ENCODE measurements around the gene CLDN25.
A peak's percentile ranks its signal among the peaks of the same experiment; 100 is the strongest.
"Not testable (repeated sequence)": the region's sequence is repeated elsewhere in the genome, so short reads cannot be mapped to it uniquely, and the experiment has no call there.

Gene CLDN25

DNA sequence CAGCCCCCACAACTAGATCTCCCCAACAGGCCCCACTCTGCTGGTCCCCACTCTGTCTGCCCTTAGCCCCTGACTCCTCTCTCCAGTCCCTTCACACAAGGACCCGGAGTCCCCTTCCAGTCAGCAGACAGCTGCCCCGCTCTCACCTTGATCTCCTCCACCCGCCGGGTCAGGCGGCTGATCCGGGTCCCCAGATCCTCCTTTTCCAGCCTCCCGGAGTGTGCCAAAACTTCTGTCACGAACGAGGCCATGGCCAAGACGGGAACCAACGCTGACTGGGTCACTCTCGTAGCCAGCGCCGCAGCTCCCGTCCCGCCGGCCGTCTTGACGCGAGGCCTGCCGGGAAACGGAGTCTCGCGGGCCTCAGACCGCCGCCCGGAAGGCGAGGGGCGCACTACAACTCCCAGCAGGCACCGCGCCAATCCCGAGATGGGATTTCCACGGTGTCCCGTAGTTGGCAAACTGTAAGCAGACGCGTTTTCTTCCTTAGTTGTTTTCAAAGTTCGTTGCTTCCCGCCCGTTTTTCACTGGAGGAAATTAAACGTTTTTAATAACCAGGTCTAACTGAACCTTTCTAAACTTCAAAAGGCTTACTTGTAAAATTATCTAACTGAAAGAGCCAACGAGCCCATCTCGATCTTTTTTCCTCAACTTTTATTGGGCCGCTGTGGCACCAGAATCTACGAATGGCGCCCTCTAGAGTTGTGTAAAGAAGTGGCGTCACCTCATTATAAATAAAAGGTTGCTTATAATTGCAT is 6.0 kb upstream of the CLDN25 start, which contains the start of gene ZW10:
Gene ZW10, minus strand, starts transcription at position 277 of the 758 bp plus-strand sequence. Its CDS starts 26 bp downstream, at position 251.
- H3K9me3 ChIP-seq (ENCODE audit: control insufficient read depth, insufficient read depth, low read length), result no peaks in the 10 kb centered on the region
- no peaks in the 10 kb centered on the region for H3K27me3 ChIP-seq (ENCODE audit: control insufficient read depth, insufficient read depth, low read length)
- no peak within 1 kb of the TSS for H3K27ac ChIP-seq (ENCODE audit: low read length)
- peak; percentile 97 for DNase-seq (ENCODE audit: low read depth, low spot score)
- no peaks in the 10 kb centered on the region for H3K4me1 ChIP-seq (ENCODE audit: control insufficient read depth, insufficient read depth, low read length)
- peak within 1 kb of the TSS; percentile 55 for H3K4me3 ChIP-seq (ENCODE audit: low read length)
- WGBS (ENCODE audit: insufficient coverage, insufficient read length), result no CpG with 5 or more reads among the region's 46 CpGs
- no peaks in the 10 kb centered on the region for H3K36me3 ChIP-seq (ENCODE audit: control insufficient read depth, insufficient read depth, low read length)

DNA sequence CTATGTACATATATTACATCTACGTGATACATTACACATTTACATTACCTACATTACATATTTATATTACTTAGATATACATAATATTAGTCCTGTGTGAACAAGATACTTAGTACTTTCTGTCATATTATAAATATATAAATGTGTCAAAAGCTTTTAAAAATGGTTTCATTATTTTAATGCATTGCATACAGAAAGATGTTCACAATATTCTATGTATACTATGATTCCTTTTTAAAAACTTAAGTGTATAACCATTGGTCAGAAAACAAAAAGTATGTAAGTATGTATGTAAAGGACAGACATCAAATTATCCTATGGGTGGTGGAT is 5.5 kb upstream of the CLDN25 start:
- Histone ChIP-seq H3K4me3 (ENCODE audit: low read length) (no peak overlapping the region; the same call in 1 of the 2 replicates), H3K36me3 (ENCODE audit: control insufficient read depth, insufficient read depth, low read length) (no peaks in the 10 kb centered on the region), H3K27me3 (ENCODE audit: control insufficient read depth, insufficient read depth, low read length) (no peaks in the 10 kb centered on the region), H3K27ac (ENCODE audit: low read length) (no peak overlapping the region), H3K9me3 (ENCODE audit: control insufficient read depth, insufficient read depth, low read length) (no peaks in the 10 kb centered on the region), H3K4me1 (ENCODE audit: control insufficient read depth, insufficient read depth, low read length) (no peaks in the 10 kb centered on the region)
- DNase-seq (ENCODE audit: low read depth, low spot score), result no peak
- WGBS (ENCODE audit: insufficient coverage, insufficient read length), result no CpG with 5 or more reads among the region's 1 CpG

- Histone ChIP-seq H3K4me1 (ENCODE audit: control insufficient read depth, insufficient read depth, low read length) (no peaks in the 10 kb centered on the region), H3K27ac (ENCODE audit: low read length) (no peak overlapping the region), H3K27me3 (ENCODE audit: control insufficient read depth, insufficient read depth, low read length) (no peaks in the 10 kb centered on the region), H3K36me3 (ENCODE audit: control insufficient read depth, insufficient read depth, low read length) (no peaks in the 10 kb centered on the region), H3K9me3 (ENCODE audit: control insufficient read depth, insufficient read depth, low read length) (no peaks in the 10 kb centered on the region), H3K4me3 (ENCODE audit: low read length) (no peak overlapping the region)
- no peak for DNase-seq (ENCODE audit: low read depth, low spot score)
- WGBS (ENCODE audit: insufficient coverage, insufficient read length), result 100% methylated on average over 1 of the region's 11 CpGs
Measured at GRCh38 chr11:113778111-113778910, 1.3 kb upstream of the CLDN25 start.

GRCh38 chr11:113781682-113782081 is 2.1 kb downstream of the CLDN25 start:
- DNase-seq (ENCODE audit: low read depth, low spot score), result no peak
- no peak overlapping the region for H3K4me3 ChIP-seq (ENCODE audit: low read length)
- H3K36me3 ChIP-seq (ENCODE audit: control insufficient read depth, insufficient read depth, low read length), result no peaks in the 10 kb centered on the region
- WGBS (ENCODE audit: insufficient coverage, insufficient read length), result no CpG with 5 or more reads among the region's 5 CpGs
- H3K27me3 ChIP-seq (ENCODE audit: control insufficient read depth, insufficient read depth, low read length), result no peaks in the 10 kb centered on the region
- no peaks in the 10 kb centered on the region for H3K4me1 ChIP-seq (ENCODE audit: control insufficient read depth, insufficient read depth, low read length)
- no peaks in the 10 kb centered on the region for H3K9me3 ChIP-seq (ENCODE audit: control insufficient read depth, insufficient read depth, low read length)
- no peak overlapping the region for H3K27ac ChIP-seq (ENCODE audit: low read length)

DNA sequence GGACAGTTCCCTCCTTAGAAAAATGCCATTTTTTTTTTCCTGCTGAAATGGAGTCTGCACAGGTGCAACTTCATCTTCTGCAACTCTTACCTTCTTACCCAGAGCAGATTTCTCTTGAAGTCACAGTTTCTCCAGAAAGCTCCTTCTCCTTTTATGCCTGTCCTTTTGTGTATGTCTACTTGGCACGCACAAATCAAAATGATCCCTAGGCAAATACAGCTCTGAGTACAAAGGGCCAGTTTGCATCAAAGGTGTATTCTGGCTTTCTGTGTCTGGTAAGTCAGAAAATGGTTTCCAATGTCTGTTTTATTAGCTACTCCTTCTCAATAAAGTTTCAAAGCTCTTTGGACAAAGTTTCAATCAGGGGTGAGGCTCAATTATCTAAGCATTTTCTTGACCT is 2.5 kb downstream of the CLDN25 start:
- Histone ChIP-seq H3K4me1 (ENCODE audit: control insufficient read depth, insufficient read depth, low read length) (no peaks in the 10 kb centered on the region), H3K9me3 (ENCODE audit: control insufficient read depth, insufficient read depth, low read length) (no peaks in the 10 kb centered on the region), H3K4me3 (ENCODE audit: low read length) (no peak overlapping the region), H3K27me3 (ENCODE audit: control insufficient read depth, insufficient read depth, low read length) (no peaks in the 10 kb centered on the region), H3K36me3 (ENCODE audit: control insufficient read depth, insufficient read depth, low read length) (no peaks in the 10 kb centered on the region), H3K27ac (ENCODE audit: low read length) (no peak overlapping the region)
- WGBS (ENCODE audit: insufficient coverage, insufficient read length), result no CpG with 5 or more reads among the region's 1 CpG
- DNase-seq (ENCODE audit: low read depth, low spot score), result no peak

DNA sequence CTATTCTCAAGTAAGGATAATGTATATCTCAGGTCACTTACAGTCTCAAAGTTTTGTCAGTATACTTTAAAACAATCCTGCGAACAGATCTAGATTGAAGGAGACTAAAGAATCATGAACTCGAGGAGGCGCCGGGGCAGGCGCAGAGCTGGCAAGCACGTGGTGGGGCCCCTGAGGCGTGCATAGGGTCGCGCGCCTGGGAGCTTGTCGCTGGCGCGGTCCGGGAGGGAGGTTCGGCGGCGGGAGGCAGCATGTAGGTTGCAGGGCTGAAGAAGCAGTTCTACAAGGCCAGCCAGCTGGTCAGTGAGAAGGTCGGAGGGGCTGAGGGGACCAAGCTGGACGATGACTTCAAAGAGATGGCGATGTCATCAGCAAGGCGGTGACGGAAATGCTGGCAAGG is 9.4 kb downstream of the CLDN25 start:
- not testable (repeated sequence) for H3K36me3 ChIP-seq (ENCODE audit: control insufficient read depth, insufficient read depth, low read length); H3K4me1 ChIP-seq (ENCODE audit: control insufficient read depth, insufficient read depth, low read length); DNase-seq (ENCODE audit: low read depth, low spot score); H3K27ac ChIP-seq (ENCODE audit: low read length); H3K4me3 ChIP-seq (ENCODE audit: low read length); H3K27me3 ChIP-seq (ENCODE audit: control insufficient read depth, insufficient read depth, low read length); H3K9me3 ChIP-seq (ENCODE audit: control insufficient read depth, insufficient read depth, low read length)
- no CpG with 5 or more reads among the region's 22 CpGs for WGBS (ENCODE audit: insufficient coverage, insufficient read length)

GRCh38 chr11:113789675-113790320 is 10.2 kb downstream of the CLDN25 start:
- no CpG with 5 or more reads among the region's 35 CpGs for WGBS (ENCODE audit: insufficient coverage, insufficient read length)

GRCh38 chr11:113796663-113797259 is 17.2 kb downstream of the CLDN25 start:
- H3K4me3 ChIP-seq (ENCODE audit: low read length), result no peak overlapping the region
- DNase-seq (ENCODE audit: low read depth, low spot score), result no peak
- no peaks in the 10 kb centered on the region for H3K9me3 ChIP-seq (ENCODE audit: control insufficient read depth, insufficient read depth, low read length)
- no peak overlapping the region for H3K27ac ChIP-seq (ENCODE audit: low read length)
- peaks cover 12% of the 10 kb centered on the region; the same call in 1 of the 2 replicates for H3K36me3 ChIP-seq (ENCODE audit: control insufficient read depth, insufficient read depth, low read length)
- H3K27me3 ChIP-seq (ENCODE audit: control insufficient read depth, insufficient read depth, low read length), result no peaks in the 10 kb centered on the region
- no CpG with 5 or more reads among the region's 3 CpGs for WGBS (ENCODE audit: insufficient coverage, insufficient read length)
- H3K4me1 ChIP-seq (ENCODE audit: control insufficient read depth, insufficient read depth, low read length), result no peaks in the 10 kb centered on the region

More at GRCh38 chr11:113789675-113790320, 10.2 kb downstream of the CLDN25 start:
- Histone ChIP-seq H3K4me1 (ENCODE audit: control insufficient read depth, insufficient read depth, low read length) (no peaks in the 10 kb centered on the region), H3K36me3 (ENCODE audit: control insufficient read depth, insufficient read depth, low read length) (no peaks in the 10 kb centered on the region), H3K4me3 (ENCODE audit: low read length) (no peak overlapping the region), H3K9me3 (ENCODE audit: control insufficient read depth, insufficient read depth, low read length) (no peaks in the 10 kb centered on the region), H3K27ac (ENCODE audit: low read length) (no peak overlapping the region), H3K27me3 (ENCODE audit: control insufficient read depth, insufficient read depth, low read length) (no peaks in the 10 kb centered on the region)
- no peak for DNase-seq (ENCODE audit: low read depth, low spot score)

DNA sequence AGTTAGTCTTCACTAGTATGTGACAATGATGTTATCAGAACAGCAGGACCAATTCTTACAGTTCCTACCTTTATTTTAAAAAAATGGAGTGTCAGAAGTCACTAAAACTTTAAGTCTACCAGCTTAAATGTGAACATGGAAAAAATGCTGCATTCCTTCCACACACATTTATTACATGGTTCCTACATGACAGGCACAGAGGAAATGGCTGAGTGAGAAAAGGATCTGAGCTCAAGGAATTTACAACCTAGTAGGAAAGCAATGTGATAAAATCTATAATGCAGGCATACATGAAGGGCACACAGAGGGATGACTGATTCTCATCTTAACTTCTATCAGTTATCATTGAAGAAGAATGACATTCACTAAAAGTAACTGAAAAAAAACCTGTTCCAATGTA is 23.0 kb downstream of the CLDN25 start:
- DNase-seq (ENCODE audit: low read depth, low spot score), result no peak
- no peak overlapping the region for H3K4me3 ChIP-seq (ENCODE audit: low read length)
- H3K27ac ChIP-seq (ENCODE audit: low read length), result no peak overlapping the region
- no peaks in the 10 kb centered on the region for H3K27me3 ChIP-seq (ENCODE audit: control insufficient read depth, insufficient read depth, low read length)
- H3K4me1 ChIP-seq (ENCODE audit: control insufficient read depth, insufficient read depth, low read length), result no peaks in the 10 kb centered on the region
- H3K9me3 ChIP-seq (ENCODE audit: control insufficient read depth, insufficient read depth, low read length), result no peaks in the 10 kb centered on the region
- H3K36me3 ChIP-seq (ENCODE audit: control insufficient read depth, insufficient read depth, low read length), result peaks cover 37% of the 10 kb centered on the region; the same call in 1 of the 2 replicates

DNA sequence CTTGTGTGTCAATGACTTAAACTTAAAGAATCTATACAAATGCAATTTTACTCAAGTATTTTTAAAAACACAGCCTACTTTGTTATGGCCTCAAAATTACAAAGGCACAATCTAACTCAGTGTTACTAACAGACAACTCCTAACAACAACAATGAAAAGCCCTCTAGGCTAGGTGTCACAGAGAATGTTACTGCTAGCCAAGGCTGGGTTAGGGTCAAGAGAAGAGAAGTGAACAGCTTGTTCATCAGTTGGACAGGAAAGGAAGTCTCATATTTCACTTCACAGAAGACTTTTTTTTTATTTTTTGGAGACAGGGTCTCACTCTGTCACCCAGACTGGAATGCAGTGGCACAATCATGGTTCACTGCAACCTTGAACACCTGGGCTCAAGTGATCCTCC is 26.0 kb downstream of the CLDN25 start:
- H3K36me3 ChIP-seq (ENCODE audit: control insufficient read depth, insufficient read depth, low read length), result peaks cover 34% of the 10 kb centered on the region; the same call in 1 of the 2 replicates
- H3K27ac ChIP-seq (ENCODE audit: low read length), result no peak overlapping the region
- H3K4me1 ChIP-seq (ENCODE audit: control insufficient read depth, insufficient read depth, low read length), result no peaks in the 10 kb centered on the region
- no peaks in the 10 kb centered on the region for H3K27me3 ChIP-seq (ENCODE audit: control insufficient read depth, insufficient read depth, low read length)
- no peaks in the 10 kb centered on the region for H3K9me3 ChIP-seq (ENCODE audit: control insufficient read depth, insufficient read depth, low read length)
- H3K4me3 ChIP-seq (ENCODE audit: low read length), result no peak overlapping the region
- no peak for DNase-seq (ENCODE audit: low read depth, low spot score)
